CD14-positive monocyte (primary cell): ENCODE results near the gene HSF2BP. TPM values are rescaled to one million over a fixed set of nuclear protein-coding genes. Genes with fewer than 3 reads are reported as not detected.
A peak's percentile ranks its signal among the peaks of the same experiment; 100 is the strongest.

ENCODE experiments used
- DNase-seq, 3 donors: peaks; one replicate each; pipeline ENCODE4 v3.0.0-alpha.2; 2011 to 2022
- H2AFZ ChIP-seq: 2 replicates; pipeline ENCODE4 v1.6.0; 2012; ENCODE audit warnings: mild to moderate bottlenecking, low read depth, low read length, inconsistent platforms; ENCODE audit not compliant: insufficient read depth, poor library complexity, severe bottlenecking
- H3K27ac ChIP-seq, 2 donors: 1 replicate in 1 of 2; 2 replicates in 1 of 2; pipeline ENCODE4 v1.5.1; 2012 to 2013; ENCODE audit warnings: low read length in 2 of 2, control low read depth in 1 of 2, inconsistent platforms in 1 of 2, low read depth in 1 of 2, mild to moderate bottlenecking in 1 of 2
- H3K27me3 ChIP-seq, 2 donors: one replicate each; pipeline versions ENCODE4 v1.6.0 to v1.6.1; 2011 to 2013; ENCODE audit warnings: low read length in 2 of 2; ENCODE audit not compliant: control insufficient read depth in 2 of 2, insufficient read depth in 2 of 2
- H3K36me3 ChIP-seq, 2 donors: replicated peaks in 1 of 2; 1 replicate in 1 of 2; 2 replicates in 1 of 2; pipeline versions ENCODE4 v1.5.1 to v1.6.1; 2012 to 2013; ENCODE audit warnings: low read length in 2 of 2, control low read depth in 1 of 2, inconsistent platforms in 1 of 2, mild to moderate bottlenecking in 1 of 2; ENCODE audit not compliant: insufficient read depth in 2 of 2, control insufficient read depth in 1 of 2
- H3K4me1 ChIP-seq, 2 donors: 1 replicate in 1 of 2; 2 replicates in 1 of 2; pipeline versions ENCODE4 v1.5.1 to v1.6.1; 2012 to 2013; ENCODE audit warnings: low read length in 2 of 2, control low read depth in 1 of 2, inconsistent platforms in 1 of 2, mild to moderate bottlenecking in 1 of 2, moderate library complexity in 1 of 2; ENCODE audit not compliant: insufficient read depth in 2 of 2, control insufficient read depth in 1 of 2
- H3K4me2 ChIP-seq: replicated peaks from 2 replicates; pipeline ENCODE3; 2012; ENCODE audit warnings: low read length, moderate library complexity, mild to moderate bottlenecking; ENCODE audit not compliant: poor library complexity, severe bottlenecking; ENCODE audit errors: extremely low read depth
- H3K4me3 ChIP-seq, 3 experiments: fragments of 200-600 bp in 1 of 3; sonication (generic) in 1 of 3; replicated peaks in 1 of 3; 1 replicate in 2 of 3; 2 replicates in 1 of 3; pipeline ENCODE4 v1.5.1; 2011 to 2013; ENCODE audit warnings: low read length in 3 of 3, mild to moderate bottlenecking in 3 of 3, control low read depth in 2 of 3, low read depth in 2 of 3, inconsistent platforms in 1 of 3, moderate library complexity in 1 of 3
- H3K79me2 ChIP-seq: 2 replicates; pipeline ENCODE4 v1.6.0; 2012; ENCODE audit warnings: mild to moderate bottlenecking, control low read depth, inconsistent platforms, low read length, moderate library complexity; ENCODE audit not compliant: insufficient read depth
- H3K9ac ChIP-seq: 2 replicates; pipeline ENCODE4 v1.6.0; 2017; ENCODE audit warnings: low read length, mild to moderate bottlenecking; ENCODE audit not compliant: insufficient read depth, poor library complexity, severe bottlenecking
- H3K9me3 ChIP-seq, 2 donors: replicated peaks in 1 of 2; 1 replicate in 1 of 2; 2 replicates in 1 of 2; pipeline versions ENCODE4 v1.5.1 to v1.6.1; 2012 to 2013; ENCODE audit warnings: low read length in 2 of 2, control low read depth in 1 of 2; ENCODE audit not compliant: control insufficient read depth in 1 of 2, insufficient read depth in 1 of 2
- H4K20me1 ChIP-seq: 2 replicates; pipeline ENCODE4 v1.6.0; 2012; ENCODE audit warnings: mild to moderate bottlenecking, low read length, control low read depth, moderate library complexity; ENCODE audit not compliant: insufficient read depth
- H3K27ac Mint-ChIP-seq, 7 donors: one replicate each; pipeline ENCODE4 v1.8.0; 2020; ENCODE audit warnings: mild to moderate bottlenecking in 7 of 7, mixed read lengths in 7 of 7, moderate library complexity in 6 of 7, inconsistent platforms in 2 of 7
- H3K27me3 Mint-ChIP-seq, 3 donors: one replicate each; pipeline ENCODE4 v1.8.0; 2021 to 2022; ENCODE audit warnings: low read depth in 3 of 3, mild to moderate bottlenecking in 3 of 3, mixed read lengths in 3 of 3, moderate library complexity in 3 of 3, inconsistent platforms in 1 of 3
- H3K36me3 Mint-ChIP-seq, 2 donors: one replicate each; pipeline ENCODE4 v1.8.0; 2020; ENCODE audit warnings: mixed read lengths in 2 of 2, inconsistent platforms in 1 of 2, mild to moderate bottlenecking in 1 of 2
- H3K4me1 Mint-ChIP-seq: one replicate; pipeline ENCODE4 v1.8.0; 2020; ENCODE audit warnings: mild to moderate bottlenecking, mixed read lengths
- H3K4me3 Mint-ChIP-seq, 2 donors: one replicate each; pipeline ENCODE4 v1.8.0; 2020; ENCODE audit warnings: mild to moderate bottlenecking in 2 of 2, mixed read lengths in 2 of 2, moderate library complexity in 1 of 2
- H3K9me3 Mint-ChIP-seq, 7 donors: one replicate each; pipeline ENCODE4 v1.8.0; 2020 to 2022; ENCODE audit warnings: mixed read lengths in 7 of 7, mild to moderate bottlenecking in 6 of 7, moderate library complexity in 6 of 7, inconsistent platforms in 2 of 7
- WGBS: methylation state at CpG from one replicate; pipeline ENCODE4 v1.1.5; 2013; ENCODE audit warnings: missing lambda C conversion rate; ENCODE audit not compliant: insufficient coverage; 5-methylcytosine and 5-hydroxymethylcytosine counted together
- intact Hi-C, 2 donors: fragments of 100-400 bp; cut with micrococcal nuclease; formaldehyde crosslinking; loops; one replicate each; pipeline versions ENCODE4 v1.15.0 to v1.15.1; 2023
- polyA plus RNA-seq, 3 donors: library from polyadenylated mRNA; depleted of rRNA in 1 of 3; unstranded in 2 of 3; stranded (reverse) in 1 of 3; fragments of 300-500 nt in 2 of 3; fragments of >200 nt in 1 of 3; fragmentation: Illumina TruSeq in 2 of 3; gene quantifications; 1 replicate in 2 of 3; 2 replicates in 1 of 3; pipeline ENCODE4 v1.2.3, GENCODE V29; 2012 to 2021
- TF ChIP-seq, protein P1 (sequence below): fragments of 200-600 bp; IDR thresholded peaks from one replicate; pipeline ENCODE4 v1.8.0; 2022; ENCODE audit warnings: antibody characterized with exemption, mild to moderate bottlenecking

HSF2BP gene
- polyA plus RNA-seq, 3 donors = 0.20 TPM; not detected in 2

DNA sequence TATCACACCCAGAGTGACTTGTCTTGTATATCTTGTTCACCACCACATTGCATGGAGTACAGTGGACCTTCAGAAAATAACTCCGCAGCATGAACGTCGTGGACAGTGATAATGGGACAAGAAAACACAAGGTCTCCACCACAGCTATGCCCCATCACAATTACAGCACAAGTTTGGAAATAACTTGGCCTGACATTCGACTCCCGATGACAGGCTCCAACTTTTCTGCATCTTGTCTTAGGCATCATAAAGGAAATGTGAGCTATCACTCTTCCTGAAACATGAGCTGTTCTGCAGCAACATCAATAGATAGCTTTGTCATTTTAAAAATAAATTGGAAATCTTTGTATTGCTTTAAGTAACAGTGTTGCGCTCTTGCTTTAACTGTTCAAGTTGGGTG, 3.0 kb upstream of the HSF2BP start:
- peaks cover 66% of the 10 kb centered on the region for H3K79me2 ChIP-seq
- H3K27ac Mint-ChIP-seq = no peak overlapping the region
- no peaks in the 10 kb centered on the region for H3K9me3 ChIP-seq
- WGBS = 74% methylated on average over 5 of the region's 6 CpGs
- H3K9ac ChIP-seq = no peak overlapping the region
- no peak overlapping the region for H3K4me2 ChIP-seq
- peaks cover 25 to 35% of the 10 kb centered on the region in 2 donors for H3K4me1 ChIP-seq
- H3K4me3 ChIP-seq = no peak overlapping the region
- peaks cover 40% of the 10 kb centered on the region for H3K4me1 Mint-ChIP-seq
- peaks cover 12 to 46% of the 10 kb centered on the region in 2 donors for H3K36me3 ChIP-seq
- H2AFZ ChIP-seq = no peak overlapping the region
- peaks cover 34 to 37% of the 10 kb centered on the region in 2 donors for H3K36me3 Mint-ChIP-seq
- peaks cover 6% of the 10 kb centered on the region for H4K20me1 ChIP-seq
- no peak overlapping the region for H3K27ac ChIP-seq
- peaks cover 6 to 8% (median 6%) of the 10 kb centered on the region in 3 donors for H3K27me3 Mint-ChIP-seq
- DNase-seq = no peak
- TF ChIP-seq, protein P1, sequence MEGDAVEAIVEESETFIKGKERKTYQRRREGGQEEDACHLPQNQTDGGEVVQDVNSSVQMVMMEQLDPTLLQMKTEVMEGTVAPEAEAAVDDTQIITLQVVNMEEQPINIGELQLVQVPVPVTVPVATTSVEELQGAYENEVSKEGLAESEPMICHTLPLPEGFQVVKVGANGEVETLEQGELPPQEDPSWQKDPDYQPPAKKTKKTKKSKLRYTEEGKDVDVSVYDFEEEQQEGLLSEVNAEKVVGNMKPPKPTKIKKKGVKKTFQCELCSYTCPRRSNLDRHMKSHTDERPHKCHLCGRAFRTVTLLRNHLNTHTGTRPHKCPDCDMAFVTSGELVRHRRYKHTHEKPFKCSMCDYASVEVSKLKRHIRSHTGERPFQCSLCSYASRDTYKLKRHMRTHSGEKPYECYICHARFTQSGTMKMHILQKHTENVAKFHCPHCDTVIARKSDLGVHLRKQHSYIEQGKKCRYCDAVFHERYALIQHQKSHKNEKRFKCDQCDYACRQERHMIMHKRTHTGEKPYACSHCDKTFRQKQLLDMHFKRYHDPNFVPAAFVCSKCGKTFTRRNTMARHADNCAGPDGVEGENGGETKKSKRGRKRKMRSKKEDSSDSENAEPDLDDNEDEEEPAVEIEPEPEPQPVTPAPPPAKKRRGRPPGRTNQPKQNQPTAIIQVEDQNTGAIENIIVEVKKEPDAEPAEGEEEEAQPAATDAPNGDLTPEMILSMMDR = no peak
- intact Hi-C loops = no loop called here
- H3K4me3 Mint-ChIP-seq = no peak overlapping the region
- peaks cover 0 to 3% of the 10 kb centered on the region in 2 donors for H3K27me3 ChIP-seq
- peaks cover 0 to 4% (median 0%) of the 10 kb centered on the region in 7 donors for H3K9me3 Mint-ChIP-seq

DNA sequence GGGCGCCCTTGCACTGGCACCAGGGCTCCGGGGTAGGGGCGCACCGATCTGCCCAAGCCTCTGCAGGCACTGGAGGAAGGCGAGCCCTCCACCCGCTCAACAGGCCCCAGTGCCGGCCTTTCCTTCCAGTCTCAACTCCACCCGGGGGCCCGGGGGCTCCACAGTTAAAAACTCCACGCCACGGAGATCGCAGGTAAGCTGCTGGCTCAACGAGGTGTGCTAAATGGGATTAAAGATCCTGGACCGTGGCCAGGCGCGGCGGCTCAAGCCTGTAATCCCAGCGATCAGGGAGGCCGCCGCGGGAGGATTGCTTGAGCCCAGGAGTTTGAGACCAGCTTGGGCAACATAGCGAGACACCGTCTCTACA, 536 bp downstream of the HSF2BP start:
- Histone ChIP-seq H3K27me3 (peaks cover 0 to 3% of the 10 kb centered on the region in 2 donors), H3K27ac (no peak overlapping the region), H3K36me3 (peaks cover 9 to 22% of the 10 kb centered on the region in 2 donors), H3K9me3 (no peaks in the 10 kb centered on the region), H2AFZ (peak overlapping the region; percentile 96), H3K4me3 (peak overlapping the region in 2 of 3 experiments; percentile 9 to 84), H3K4me1 (peaks cover 25 to 38% of the 10 kb centered on the region in 2 donors), H3K79me2 (peaks cover 33% of the 10 kb centered on the region), H3K9ac (peak overlapping the region; percentile 77), H4K20me1 (peaks cover 6% of the 10 kb centered on the region), H3K4me2 (peak overlapping the region; percentile 86)
- peak overlapping the region in 1 of 2 donors; percentile 72 for H3K4me3 Mint-ChIP-seq
- peak overlapping the region in 2 of 7 donors; percentile 62 to 77 for H3K27ac Mint-ChIP-seq
- intact Hi-C loops = no loop called here
- H3K9me3 Mint-ChIP-seq = no peaks in the 10 kb centered on the region
- DNase-seq = no peak
- H3K27me3 Mint-ChIP-seq = peaks cover 9 to 16% (median 10%) of the 10 kb centered on the region in 3 donors
- H3K4me1 Mint-ChIP-seq = peaks cover 35% of the 10 kb centered on the region
- TF ChIP-seq, protein P1 = no peak
- WGBS = 90% methylated on average over 21 of the region's 23 CpGs
- peaks cover 17 to 22% of the 10 kb centered on the region in 2 donors for H3K36me3 Mint-ChIP-seq
